Endothelial cell (in vitro differentiated cells): ENCODE data around the gene BRINP1. TPM values are rescaled to one million over a fixed set of nuclear protein-coding genes. Genes with fewer than 3 reads are reported as not detected.

Experiments used
- DNase-seq: peaks from one replicate; pipeline ENCODE4 v3.0.0; 2021; ENCODE audit warnings: low spot score
- H3K27ac Mint-ChIP-seq: one replicate; pipeline ENCODE4 v1.8.0; 2021; ENCODE audit warnings: mixed read lengths, inconsistent platforms; ENCODE audit not compliant: unreplicated experiment
- H3K27me3 Mint-ChIP-seq: one replicate; pipeline ENCODE4 v1.8.0; 2021; ENCODE audit warnings: mild to moderate bottlenecking, moderate library complexity, mixed read lengths, inconsistent platforms; ENCODE audit not compliant: unreplicated experiment
- H3K36me3 Mint-ChIP-seq: one replicate; pipeline ENCODE4 v1.8.0; 2021; ENCODE audit warnings: mild to moderate bottlenecking, low read depth, mixed read lengths, inconsistent platforms; ENCODE audit not compliant: unreplicated experiment
- H3K4me1 Mint-ChIP-seq: one replicate; pipeline ENCODE4 v1.8.0; 2021; ENCODE audit warnings: mild to moderate bottlenecking, mixed read lengths, inconsistent platforms; ENCODE audit not compliant: unreplicated experiment
- H3K4me3 Mint-ChIP-seq: one replicate; pipeline ENCODE4 v1.8.0; 2021; ENCODE audit warnings: mild to moderate bottlenecking, mixed read lengths, inconsistent platforms; ENCODE audit not compliant: unreplicated experiment
- H3K9me3 Mint-ChIP-seq: one replicate; pipeline ENCODE4 v1.8.0; 2021; ENCODE audit warnings: mixed read lengths, inconsistent platforms; ENCODE audit not compliant: unreplicated experiment
- total RNA-seq: library from RNA; stranded (reverse); fragmentation: NEBNext Ultra II Directional; extraction: Animal tissue kit (Norgen Biotek cat#: 25700); gene quantifications from one replicate; pipeline ENCODE4 v1.2.1, GENCODE V29; 2021; ENCODE audit not compliant: unreplicated experiment
- TF ChIP-seq, protein P1 (sequence below): fragments of 200-600 bp; sonication (generic); IDR thresholded peaks from one replicate; pipeline ENCODE4 v1.5.0; 2021; ENCODE audit warnings: antibody characterized with exemption; ENCODE audit not compliant: unreplicated experiment

Gene BRINP1
- total RNA-seq, 1 donor from 2014 or later: 1.9 TPM

DNA sequence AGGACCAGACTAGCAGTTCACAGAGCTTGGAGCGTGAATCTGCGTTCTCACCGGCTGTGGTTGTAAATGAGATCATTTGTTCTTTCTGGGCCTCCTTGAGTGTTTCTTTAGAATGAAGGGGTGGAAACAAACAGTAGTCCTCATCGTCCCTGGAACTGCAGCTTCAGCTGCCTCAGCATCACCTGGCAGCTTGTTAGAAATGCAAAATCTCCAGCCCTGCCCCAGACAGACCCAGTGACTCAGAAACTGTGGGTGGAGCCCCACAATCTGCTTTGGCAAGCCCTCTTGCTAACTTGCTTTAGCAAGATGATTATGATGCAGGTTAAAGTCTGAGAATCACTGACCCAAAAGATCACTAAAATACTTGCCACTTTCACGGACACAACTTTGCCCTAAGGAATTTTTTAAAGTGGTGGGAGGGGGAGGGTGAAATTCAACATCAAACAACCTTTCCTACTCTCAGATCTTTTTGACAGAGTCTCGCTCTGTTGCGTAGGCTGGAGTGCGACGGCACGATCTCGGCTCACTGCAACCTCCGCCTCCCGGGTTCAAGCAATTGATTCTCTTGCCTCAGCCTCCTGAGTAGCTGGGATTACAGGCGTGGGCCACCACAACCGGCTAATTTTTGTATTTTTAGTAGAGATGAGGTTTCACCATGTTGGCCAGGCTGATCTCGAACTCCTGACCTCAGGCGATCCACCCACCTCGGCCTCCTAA, 86.0 kb downstream of the BRINP1 start:
- H3K4me3 Mint-ChIP-seq: no peak overlapping the region
- no peaks in the 10 kb centered on the region for H3K27me3 Mint-ChIP-seq
- peaks cover 8% of the 10 kb centered on the region for H3K4me1 Mint-ChIP-seq
- no peaks in the 10 kb centered on the region for H3K9me3 Mint-ChIP-seq
- no peaks in the 10 kb centered on the region for H3K36me3 Mint-ChIP-seq
- no peak overlapping the region for H3K27ac Mint-ChIP-seq
- TF ChIP-seq, protein P1, sequence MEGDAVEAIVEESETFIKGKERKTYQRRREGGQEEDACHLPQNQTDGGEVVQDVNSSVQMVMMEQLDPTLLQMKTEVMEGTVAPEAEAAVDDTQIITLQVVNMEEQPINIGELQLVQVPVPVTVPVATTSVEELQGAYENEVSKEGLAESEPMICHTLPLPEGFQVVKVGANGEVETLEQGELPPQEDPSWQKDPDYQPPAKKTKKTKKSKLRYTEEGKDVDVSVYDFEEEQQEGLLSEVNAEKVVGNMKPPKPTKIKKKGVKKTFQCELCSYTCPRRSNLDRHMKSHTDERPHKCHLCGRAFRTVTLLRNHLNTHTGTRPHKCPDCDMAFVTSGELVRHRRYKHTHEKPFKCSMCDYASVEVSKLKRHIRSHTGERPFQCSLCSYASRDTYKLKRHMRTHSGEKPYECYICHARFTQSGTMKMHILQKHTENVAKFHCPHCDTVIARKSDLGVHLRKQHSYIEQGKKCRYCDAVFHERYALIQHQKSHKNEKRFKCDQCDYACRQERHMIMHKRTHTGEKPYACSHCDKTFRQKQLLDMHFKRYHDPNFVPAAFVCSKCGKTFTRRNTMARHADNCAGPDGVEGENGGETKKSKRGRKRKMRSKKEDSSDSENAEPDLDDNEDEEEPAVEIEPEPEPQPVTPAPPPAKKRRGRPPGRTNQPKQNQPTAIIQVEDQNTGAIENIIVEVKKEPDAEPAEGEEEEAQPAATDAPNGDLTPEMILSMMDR: no peak
- DNase-seq: no peak

DNA sequence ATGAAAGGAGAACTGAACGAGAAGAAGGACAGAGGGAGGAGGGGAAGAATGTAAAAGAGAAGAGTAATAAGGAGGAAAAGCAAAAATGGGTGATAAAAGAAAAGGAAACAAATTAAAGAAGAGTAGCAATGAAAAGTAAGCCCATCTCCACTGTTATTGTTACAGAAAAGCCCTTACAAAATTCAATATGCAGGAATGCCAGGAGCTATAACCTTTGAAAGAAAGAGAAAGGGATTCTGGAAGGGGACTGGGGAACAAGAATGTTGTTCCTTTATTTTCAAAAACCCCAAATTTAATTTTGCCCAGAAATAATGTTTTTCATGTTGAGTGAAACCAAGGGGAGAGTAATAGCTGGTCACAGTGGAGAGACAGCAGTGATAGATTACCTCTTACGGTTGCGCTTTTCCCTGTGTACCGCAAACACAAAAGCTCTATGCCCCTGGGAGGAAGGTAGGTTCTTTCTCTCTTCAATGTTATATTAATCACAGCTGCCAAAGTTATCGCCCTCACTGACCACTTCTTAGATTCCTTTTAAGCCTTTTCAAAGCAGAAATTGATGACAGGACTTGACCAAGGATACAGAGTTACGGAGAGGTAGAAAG, 86.7 kb downstream of the BRINP1 start:
- H3K27ac Mint-ChIP-seq: no peak overlapping the region
- no peak for DNase-seq
- H3K4me1 Mint-ChIP-seq: peaks cover 5% of the 10 kb centered on the region
- no peaks in the 10 kb centered on the region for H3K9me3 Mint-ChIP-seq
- TF ChIP-seq, protein P1: no peak
- no peaks in the 10 kb centered on the region for H3K27me3 Mint-ChIP-seq
- no peak overlapping the region for H3K4me3 Mint-ChIP-seq
- no peaks in the 10 kb centered on the region for H3K36me3 Mint-ChIP-seq

DNA sequence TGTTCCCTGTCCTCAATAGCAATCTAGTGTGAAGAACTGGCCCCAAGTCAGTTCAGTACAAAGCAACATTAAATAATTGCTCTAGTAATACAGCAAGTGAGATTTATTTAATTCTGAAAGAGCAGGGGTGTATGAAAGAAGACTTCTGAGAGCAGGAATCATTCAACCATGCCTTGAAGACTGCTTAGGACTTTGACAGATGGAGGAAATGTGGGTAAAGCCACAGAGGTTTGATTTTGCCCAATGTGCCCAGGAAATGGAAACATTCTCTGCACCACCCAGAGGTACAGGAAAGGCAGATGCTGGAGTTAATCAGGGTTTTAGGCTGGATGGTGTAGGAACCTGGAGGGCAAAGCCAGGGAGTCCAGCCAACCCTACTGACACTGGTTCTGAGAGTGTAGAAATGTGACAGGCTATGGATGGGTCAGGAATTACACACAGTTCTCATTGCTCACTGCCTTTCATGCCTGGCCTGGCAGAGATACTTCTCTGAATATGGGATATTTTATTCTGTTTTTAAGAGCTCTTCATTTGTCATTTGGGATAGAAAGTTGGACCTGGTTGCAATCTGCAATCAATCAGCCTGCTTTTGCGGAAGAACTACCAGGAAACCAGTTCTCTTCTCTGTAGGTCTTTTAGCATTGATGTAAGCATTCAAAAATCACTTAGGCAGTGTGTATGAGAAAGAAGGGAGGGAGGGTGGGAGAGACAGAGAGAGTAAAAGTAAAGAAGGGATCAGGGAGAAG, 88.3 kb downstream of the BRINP1 start:
- H3K36me3 Mint-ChIP-seq: no peaks in the 10 kb centered on the region
- no peak overlapping the region for H3K27ac Mint-ChIP-seq
- peaks cover 4% of the 10 kb centered on the region for H3K4me1 Mint-ChIP-seq
- no peaks in the 10 kb centered on the region for H3K27me3 Mint-ChIP-seq
- no peak for DNase-seq
- H3K9me3 Mint-ChIP-seq: no peaks in the 10 kb centered on the region
- H3K4me3 Mint-ChIP-seq: no peak overlapping the region
- TF ChIP-seq, protein P1: no peak

DNA sequence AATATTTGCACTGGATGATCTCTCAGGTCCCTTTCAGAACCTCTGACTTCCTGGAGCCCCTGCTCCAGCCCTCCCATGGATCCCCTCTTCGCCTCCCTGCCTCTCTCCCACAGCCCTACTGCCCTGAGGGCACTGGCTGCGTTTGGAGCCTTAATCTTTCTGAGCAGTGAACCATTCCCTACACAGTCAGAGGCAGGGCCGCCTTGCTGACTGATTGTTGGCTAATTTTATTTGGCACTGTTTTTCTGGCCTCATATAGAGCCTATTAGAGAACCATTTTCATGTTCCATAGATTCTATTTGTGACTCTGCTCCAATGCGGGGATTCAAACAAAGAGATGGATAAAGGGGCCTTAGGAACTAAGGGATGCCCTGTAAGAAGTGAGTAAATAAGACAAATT, 91.1 kb downstream of the BRINP1 start:
- no peak for DNase-seq
- Mint-ChIP-seq H3K9me3 (no peaks in the 10 kb centered on the region), H3K4me1 (no peaks in the 10 kb centered on the region), H3K27me3 (no peaks in the 10 kb centered on the region), H3K4me3 (no peak overlapping the region), H3K27ac (no peak overlapping the region), H3K36me3 (no peaks in the 10 kb centered on the region)
- TF ChIP-seq, protein P1: no peak
